HCEC 1CT (cell line): Measurements from ENCODE around the gene SLC12A7.
"Not testable (repeated sequence)": the region's sequence is repeated elsewhere in the genome, so short reads cannot be mapped to it uniquely, and the experiment has no call there.

Experiments used
- DNase-seq: peaks from one replicate; pipeline ENCODE4 v3.0.0-alpha.2; 2017

The SLC12A7 gene

DNA sequence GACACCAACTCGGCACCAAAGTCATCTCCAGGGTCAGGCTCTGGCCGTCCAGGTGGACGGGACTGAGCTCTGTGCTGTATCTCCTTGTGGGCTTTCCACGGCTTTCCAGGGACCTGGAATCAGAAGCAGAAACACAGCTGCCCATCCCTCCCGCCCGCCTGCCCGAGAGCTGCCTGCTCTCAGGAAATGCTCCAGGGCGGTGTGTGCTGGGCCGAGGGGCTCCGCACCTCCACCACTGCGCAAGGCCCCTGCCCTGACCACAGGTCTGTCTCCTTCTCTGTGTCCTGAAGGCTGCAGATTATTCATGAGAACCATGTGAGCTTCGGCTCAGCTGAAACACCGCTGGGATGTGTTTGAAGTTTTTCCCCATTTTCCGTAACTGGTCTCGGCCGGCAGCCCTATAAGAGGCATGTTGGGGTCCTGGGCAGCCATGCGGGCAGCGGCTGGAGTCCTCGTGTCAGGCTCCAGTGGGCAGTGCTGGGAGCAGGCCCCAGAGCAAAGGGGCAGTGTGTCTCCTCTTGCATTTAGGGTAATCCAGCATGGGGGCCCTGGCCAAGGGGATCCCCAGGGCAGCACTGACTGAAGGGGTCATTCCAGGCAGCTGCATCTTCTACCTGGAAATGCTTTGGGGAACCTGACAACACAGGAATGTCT lies 80.4 kb downstream of the SLC12A7 start:
- DNase-seq = no peak

DNA sequence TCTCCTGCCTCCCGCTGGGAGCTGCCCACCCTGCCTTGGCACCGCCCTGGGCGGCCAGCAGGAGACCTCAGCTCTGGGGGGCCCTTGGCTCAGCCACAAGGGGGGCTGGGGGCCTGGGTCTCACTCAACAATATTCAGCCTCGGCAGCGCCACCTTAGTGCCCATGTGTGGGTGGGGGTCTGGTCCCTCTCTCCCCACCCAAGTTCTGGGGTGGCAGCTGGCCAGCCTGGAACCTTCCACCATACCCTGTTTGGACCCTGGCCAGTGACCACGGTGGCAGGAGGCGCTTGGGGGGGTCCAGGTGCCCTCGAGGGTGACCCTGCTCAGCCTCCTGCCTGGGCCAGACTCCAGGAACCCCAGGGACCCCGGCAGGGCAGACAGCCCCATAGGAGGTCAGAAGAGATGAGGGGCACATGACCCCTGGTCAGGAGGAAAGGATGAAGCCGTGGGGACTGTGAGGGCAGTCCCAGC lies 81.0 kb downstream of the SLC12A7 start:
- DNase-seq = no peak

DNA sequence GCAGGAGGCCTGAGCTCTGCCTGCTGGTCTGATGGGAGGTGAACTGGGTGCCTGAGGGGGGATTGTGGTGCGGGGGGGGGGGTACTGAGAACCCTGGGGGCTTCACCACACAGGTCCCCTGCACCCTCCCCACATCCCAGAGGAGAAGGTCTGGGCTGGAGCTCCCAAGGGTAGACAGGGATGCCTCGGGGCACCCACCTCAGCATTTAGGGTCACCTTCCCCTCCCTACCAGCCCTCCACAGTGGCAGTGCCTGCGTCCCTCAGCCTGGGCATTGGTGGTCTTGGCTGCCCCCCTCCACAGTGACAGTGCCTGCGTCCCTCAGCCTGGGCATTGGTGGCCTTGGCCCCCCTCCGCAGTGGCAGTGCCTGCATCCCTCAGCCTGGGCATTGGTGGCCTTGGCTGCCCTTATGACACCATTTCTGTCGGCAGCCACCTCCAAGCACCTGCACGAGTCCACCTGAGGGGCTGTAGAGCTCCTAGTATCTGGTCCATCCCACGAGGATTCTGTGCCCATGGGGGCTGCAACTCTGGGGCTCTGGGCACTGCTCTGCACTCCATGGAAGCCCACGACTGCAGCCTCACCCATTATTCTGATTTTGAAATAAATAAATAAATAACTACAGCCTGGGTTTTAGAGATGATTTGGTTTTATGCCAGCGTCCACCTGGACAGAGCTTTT lies 81.8 kb downstream of the SLC12A7 start:
- DNase-seq = no peak

DNA sequence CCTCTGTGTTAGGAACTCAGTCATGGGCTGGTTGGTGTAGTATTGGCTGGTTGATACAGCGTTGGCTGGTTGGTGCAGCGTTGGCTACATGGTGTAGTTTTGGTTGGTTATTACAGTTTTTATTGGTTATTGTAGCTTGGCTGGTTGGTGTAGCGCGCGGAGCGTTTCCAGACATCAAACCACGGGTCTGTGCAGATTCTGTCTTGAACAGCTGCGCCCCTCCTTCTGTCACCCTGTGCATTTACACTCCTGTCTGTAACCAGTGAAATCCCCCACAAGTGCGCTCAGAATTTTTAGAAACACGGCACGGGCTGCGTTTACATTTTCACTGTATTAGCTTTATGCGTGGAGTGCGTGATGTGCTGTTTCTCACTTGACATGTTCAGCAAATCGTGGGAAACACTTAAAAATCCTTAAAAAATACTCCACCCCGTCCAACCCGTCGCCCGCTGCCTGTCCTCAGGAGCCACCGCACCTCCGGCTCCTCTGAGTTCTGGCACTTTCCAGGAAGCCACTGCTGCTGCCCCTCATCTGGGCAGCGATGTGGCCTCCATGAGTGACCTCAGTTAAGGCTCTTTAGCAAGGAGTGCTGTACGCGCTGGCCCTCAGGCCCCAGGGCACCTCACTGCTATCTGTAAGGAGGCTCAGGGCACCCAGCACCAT lies 82.5 kb downstream of the SLC12A7 start:
- DNase-seq = no peak

DNA sequence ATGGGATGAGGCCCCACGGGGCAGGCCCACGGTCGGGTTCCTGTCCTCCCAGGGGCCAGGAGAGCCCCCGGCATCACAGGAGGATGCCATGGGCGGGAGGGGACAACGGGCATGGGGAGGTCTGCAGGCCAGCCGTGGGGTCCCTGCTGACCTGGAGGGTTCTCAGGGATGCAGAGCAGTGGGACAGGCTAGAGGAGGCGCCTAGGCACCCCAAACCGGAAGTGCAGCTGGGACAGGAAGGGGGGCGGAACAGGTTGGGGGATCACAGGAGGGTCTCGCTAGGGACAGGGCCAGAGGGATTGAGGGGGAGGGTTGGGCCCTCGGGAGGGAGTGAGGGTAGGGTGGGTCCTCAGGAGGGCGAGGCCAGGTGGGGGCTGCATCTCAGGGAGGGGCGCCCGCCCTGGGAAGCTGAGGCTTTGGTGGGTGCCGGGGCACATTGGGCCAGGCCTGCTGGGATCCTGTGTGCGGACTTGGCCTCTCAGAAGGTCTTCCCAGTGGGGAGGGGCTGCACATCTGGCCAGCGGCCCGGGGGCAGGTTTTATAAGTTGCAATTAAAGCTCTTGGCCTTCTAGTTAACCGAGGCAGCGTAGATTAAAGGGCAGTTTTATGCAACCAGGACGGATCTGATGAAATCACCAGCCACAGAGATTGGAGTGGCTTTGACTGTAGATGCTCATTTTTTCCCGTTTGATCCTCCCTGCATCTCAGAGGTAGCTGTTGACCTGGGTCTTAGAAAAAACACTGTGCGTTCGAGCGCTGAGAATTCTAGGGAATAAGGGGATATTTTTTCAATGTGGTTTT lies 83.2 kb downstream of the SLC12A7 start:
- DNase-seq = no peak

DNA sequence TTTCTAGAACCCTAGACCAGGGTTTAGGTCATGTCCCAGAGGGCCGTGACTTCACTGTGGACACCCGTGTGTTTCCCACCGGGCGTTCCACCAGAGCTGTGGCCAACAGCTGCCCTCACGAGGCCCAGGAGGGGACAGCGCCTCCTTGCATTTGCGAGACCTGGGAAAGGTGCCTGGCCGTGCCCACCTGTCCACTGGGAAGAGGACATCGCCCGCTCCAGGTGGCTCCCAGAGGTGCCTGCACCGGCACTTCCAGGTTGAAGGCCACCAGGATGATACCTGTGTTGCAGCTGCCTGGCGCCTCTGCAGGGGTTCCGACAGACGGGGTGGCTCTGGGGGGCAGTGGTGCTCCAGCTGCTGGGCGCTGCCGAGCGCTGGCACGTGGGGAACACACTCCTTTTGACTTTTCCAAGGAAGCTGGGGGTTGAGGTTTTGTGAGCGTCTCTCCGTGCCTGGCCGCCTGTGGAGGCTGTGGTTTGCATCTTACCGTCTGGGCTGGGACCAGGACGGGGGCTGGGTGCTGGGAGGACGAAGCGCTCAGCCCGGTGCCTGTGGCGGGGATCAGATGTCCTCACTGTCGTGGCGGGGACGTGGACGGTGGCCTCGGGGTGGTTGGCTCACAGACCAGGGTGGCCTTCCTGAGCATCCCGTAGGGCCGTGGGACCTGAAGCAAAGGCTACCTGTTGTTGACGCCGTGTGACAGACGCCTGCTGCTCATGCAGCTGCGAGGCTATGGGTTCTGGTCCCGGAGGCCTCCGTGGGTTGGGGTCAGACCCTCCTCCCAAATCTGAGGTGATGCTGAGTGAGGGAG lies 84.0 kb downstream of the SLC12A7 start:
- DNase-seq = no peak

DNA sequence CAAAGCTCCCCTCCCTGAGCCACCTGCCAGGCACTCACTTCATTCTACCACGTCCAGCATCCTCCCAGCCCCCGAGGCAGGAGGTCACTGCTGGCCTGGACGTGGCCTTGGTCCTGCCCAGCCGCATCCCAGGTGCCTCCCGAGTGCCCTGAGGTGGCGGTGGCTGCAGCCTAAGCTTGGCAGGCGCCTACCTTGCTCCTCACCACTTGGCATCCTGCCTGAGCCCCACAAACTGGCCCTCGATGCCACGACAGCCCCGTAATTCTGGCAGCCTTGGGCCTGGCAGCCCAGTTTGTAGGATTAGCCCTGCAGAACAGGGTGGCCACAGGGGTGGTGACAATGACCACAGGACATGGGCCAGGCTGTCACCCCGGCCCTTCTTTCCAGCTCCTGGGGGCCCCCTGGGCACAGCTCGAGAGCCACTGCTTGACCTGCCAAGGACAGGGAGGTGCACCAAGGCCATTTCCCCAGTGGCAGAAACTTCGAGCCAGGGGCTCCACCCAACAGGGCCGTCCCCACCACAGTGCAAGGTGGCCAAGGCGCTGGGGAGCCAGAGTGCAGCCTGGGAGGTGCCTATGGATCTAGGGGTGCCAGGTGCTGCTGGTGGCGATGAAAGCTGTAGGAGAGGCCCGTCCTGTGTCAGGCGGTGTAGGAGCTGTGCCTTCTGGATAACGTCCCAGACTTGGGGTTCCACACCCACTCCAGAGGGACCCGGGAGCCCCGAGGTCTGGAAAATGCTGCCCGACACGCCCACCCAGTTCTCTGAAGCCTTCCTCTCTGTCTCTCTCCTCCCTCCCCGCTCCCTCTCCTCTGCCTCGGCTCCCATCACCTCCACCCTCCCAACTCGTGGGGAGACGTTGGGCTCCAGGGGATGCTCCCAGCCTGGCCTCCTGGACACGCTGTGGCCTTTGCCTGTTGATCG lies 84.9 kb downstream of the SLC12A7 start:
- DNase-seq = no peak

DNA sequence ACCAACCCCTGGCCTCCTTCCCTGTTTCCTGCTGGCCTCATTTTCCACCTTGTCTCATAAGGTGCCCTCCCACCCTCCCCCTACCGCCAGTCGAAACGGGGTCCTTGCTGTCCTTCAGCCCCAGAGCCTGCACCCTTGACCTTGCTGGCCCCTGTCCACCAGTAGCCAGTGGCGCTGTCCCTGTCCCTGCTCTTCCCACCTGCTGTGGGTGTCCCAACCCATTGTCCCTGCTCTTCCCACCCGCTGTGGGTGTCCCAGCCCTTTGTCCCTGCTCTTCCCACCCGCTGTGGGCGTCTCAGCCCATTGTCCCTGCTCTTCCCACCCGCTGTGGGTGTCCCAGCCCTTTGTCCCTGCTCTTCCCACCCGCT lies 89.9 kb downstream of the SLC12A7 start:
- not testable (repeated sequence) for DNase-seq

DNA sequence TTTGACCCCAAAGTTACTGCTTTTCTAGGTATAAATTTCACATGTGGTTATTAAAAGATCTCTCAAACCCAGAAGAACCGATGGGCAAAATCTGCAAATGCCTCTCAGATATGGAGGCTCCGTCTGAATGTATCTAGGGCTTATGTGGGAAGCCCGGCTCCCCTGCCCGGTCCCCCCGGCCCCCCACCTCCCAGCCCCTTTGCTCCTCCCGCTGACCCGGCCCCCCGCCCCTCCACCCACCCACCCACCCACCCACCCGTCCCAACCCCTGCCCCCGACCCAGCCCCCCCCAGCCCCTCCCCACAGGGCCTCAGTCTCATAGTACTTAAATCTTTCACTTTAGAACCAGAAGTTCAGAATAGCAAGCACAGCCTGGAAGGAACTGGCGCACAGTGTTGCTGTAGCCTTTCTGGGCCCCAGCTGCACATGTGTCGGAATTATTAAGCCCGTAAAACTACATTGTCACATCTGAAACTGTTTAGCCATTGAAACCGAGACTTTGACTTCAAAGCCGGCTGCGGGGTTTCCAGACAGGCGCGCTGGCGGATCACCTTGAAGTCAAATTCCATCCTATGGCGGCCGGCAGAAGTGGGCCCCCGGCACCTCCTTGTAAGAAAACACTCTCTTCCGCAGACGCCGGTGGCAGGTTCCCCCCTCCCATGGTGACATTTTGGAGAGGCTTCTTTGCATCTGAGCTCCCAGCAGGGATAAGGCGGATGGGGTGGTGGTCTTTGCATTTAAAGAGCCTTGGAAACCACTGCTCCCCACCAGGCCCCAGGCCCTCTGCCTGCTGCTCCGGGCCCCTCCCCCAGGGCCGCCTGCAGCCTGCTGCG lies 90.5 kb downstream of the SLC12A7 start:
- no peak for DNase-seq

DNA sequence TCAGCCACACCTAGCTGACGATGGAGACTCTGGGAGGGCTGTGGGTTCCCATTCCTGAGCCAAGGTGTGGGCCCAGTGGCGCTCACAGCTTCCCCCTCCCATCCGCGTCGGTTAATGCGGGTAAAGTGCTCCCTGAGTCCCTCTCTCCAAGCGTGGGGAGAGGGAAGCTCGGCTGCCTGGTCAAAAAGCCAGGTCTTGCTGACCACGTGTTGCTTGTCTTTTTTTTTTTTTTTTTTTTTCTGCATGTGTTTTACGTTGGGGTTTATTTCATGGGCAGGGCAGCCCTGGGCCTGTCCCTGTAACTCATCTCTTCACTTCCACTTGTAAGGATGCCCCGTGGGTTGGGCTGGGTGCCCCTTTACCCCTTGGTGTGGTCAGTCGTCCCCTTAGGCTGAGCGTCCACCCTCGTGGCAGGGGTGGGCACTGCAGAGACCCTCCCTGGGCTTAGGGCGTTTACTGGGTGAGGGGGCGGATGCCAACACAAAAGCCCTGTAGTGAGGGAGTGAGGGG lies 91.4 kb downstream of the SLC12A7 start:
- DNase-seq = no peak

DNA sequence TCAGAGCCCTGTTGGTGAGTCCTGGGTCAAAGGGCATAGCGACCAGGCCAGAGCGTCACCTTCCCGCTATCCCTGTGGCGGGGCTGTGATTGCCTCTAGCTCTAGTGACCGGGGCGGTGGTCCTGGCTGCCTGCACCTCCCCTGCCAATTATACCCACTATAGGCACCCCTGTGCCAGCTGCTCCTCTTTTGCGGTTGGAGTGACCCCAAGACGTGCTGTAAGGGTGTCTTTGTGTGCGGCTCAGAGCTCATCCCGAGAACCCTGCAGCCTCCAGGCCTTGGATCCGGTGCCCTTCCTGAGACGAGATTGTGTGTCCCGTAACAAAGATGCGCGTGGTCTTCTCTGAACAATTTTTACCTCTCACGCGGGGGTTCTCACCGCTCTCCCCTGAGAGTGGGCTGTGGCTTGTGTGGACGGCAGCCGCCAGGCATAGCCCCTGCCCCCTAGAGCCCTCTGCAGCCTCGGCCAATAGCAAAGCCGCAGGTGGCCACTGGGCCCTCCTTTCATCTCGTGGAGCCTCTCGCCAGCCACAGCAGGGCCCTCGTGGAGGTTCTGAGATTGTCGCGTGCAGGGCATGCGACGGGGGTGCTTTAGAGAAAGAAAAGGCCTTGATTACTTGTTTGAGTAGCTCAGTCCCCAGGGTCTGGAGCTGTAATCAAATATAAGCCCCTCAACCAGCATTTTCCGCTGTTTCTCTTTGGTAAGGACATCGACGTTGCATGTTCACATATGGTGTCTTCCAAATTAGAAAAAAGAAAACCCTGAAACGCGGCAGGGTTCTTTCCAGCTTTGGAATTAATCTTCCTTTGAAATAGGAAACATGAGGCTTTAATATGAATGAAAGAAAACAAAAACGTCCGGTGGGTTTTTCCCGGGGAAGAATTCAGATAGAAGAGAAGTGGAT lies 92.6 kb downstream of the SLC12A7 start:
- no peak for DNase-seq

DNA sequence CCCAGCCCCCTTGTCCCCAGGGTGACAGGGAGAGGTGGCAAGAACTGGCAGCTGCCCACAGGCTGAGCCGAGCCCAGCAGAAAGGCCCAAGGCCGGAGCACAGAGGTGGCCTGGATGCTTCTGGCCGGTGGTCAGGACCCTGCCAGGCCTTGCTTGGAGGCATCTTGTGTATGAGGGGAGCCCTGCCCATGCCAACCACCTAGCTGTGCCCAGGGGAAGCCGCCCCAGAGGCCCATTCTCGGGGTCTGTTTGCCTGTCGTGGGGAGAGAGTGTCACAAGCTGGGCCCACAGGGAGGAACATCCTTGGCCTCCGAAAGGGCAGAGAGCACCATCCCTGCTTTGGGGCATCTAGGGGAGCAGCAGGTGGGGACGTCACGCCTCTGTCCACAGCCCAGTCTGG lies 93.3 kb downstream of the SLC12A7 start:
- DNase-seq = no peak

DNA sequence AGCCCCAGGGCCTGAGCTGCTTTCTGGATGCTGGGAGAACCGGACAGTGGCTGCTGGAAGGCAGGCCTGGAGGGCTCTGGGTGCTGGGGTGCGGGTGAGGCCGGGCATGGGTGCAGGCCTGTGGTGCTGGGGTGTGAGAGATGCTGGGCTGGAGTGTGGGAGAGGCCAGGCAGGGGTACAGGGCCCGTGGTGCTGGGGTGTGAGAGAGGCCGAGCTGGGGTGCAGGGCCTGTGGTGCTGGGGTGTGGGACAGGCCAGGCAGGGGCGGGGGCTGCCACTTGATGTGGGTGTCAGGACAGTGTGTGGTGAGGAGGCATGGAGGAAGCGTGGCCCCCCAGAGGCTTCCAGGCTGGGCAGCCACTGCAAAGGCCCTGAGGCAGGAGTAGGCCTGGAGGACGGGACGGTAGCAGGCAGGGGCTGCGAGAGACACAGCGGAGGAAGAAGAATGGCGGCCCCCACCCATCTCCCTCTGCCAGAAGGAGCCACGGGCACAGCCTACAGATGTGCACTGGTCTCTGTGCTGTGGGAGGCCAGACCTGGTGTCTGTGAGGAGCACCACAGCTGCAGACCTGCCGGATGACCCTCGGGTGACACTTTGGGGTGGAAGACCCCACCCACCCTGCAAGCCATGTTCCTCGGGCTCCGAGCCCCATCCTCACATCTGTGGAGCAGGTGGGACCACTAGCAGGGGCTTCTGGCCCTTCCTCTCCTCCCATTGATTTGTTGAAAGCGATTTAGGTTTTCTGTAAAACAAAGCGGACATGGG lies 94.0 kb downstream of the SLC12A7 start:
- DNase-seq = no peak

DNA sequence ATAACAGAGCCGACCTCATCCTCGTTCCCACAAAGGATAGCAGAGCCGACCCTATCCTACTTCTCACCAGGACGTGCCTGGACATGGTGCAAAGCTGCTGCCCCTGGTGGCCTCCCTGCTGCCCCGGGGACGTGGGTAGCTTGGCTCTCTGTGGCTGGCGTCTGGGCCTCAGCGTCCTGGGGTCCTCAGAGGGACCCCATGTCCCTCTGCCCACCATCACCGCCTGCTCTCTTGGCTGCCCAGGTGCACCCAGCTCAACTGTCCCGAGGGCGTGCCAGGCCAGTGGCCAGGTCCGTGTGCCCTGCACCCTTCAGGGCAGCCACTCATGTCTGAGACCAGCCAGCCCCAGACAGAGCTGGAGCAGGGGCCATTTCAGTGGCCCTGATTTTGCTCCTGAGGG lies 94.8 kb downstream of the SLC12A7 start:
- DNase-seq = no peak

DNA sequence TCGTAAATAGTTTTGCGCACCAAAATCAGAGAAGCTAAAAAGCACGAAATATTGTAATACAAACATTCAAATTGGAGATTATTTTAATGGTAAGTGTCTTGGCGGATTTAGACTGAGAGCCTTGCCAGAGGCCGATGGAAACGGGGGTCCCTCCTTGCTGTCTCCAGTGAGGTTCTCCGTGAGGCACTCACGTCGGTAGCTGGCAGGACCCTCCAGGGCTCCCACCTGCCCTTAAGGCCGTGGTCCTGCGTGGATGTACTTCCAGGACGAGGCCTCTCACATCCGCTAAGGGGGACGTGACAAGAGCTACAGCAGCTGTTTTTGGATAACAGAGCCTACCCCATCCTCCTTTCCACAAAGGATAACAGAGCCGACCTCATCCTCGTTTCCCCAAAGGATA lies 95.4 kb downstream of the SLC12A7 start:
- DNase-seq = no peak

DNA sequence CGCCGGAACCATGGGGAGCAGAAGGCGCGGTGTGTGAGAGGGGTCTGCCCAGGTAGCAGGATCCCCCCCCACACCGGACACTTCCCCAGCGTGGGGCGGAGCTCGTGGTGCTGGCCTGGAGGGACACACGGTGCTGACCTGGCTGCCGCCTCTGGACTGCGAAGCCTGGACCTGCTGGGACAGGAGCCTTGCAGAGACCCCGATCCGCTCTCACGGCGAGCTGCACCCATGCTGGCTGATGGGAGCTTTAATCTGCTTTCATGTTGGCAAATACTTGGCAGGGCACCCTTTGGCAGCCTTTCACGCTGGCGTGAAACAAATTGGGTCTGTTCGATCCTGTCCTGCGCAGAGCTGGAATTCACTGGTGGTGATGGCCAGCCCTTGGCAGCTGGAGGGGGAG lies 95.8 kb downstream of the SLC12A7 start:
- DNase-seq = no peak

DNA sequence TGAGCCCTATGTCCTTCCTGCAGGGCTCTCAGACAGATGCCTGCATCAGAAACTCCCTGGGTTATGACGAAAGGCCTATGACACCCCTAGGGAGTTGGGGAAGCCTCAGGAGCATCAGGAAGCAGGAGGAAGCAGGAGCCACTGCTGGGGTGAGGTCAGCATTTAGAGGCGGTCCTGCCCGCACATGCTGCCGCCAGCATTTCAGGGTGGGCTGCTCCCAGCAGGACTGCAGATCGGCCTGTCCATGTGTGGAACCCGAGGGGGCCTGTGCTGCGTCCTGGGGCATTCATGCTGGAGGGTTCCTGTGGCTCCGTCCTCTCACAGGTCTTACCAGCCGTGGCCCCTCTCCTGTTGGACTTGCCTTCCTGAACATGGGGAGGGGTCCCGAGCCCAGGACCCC lies 96.4 kb downstream of the SLC12A7 start:
- DNase-seq = no peak

DNA sequence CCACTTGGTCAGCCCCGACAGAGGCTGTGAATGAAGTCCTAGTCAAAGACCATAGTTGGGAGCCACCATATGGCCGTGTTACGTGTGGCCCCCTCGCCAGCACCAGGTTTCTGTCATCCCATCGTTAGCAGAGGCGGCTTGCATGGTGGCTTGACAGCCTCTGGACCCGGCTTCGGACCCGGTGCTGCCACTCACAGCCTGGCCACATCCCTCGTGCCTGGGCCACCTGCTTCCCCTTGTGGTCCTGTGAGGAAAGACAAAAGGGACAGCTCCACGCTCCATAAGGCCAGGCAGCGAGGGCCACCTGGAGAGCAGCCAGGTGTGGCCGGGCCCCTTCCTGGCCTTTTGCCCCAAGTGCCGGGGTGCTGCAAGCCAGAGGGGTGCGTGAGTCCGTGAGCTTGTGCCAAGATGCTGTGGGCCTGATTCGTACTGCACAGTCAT lies 97.1 kb downstream of the SLC12A7 start:
- no peak for DNase-seq
